Renal cortex interstitium (tissue), 15 donors: ENCODE results near the gene CEACAM19. TPM values are rescaled to one million over a fixed set of nuclear protein-coding genes. Genes with fewer than 3 reads are reported as not detected.
"Not testable (repeated sequence)": the region's sequence is repeated elsewhere in the genome, so short reads cannot be mapped to it uniquely, and the experiment has no call there.

ENCODE experiments used
- DNase-seq, 11 donors: peaks; one replicate each; pipeline ENCODE4 v3.0.0-alpha.2; 2013; ENCODE audit warnings: low read depth in 9 of 11, low spot score in 4 of 11; ENCODE audit errors: extremely low read depth in 1 of 11
- long read RNA-seq, 16 experiments: transcript quantifications; one replicate each; lab custom pipeline, GENCODE V29; 2026
- polyA plus RNA-seq, 3 donors: library from polyadenylated mRNA; unstranded; fragments of 120-200 nt; gene quantifications; one replicate each; pipeline ENCODE4 v1.2.1, GENCODE V29; 2013; ENCODE audit not compliant: insufficient read length in 3 of 3

CEACAM19 gene
- 10 to 100 TPM; 12.3 to 24.0 (median 12.5) TPM for polyA plus RNA-seq
- long read RNA-seq, donor 1: 0 reads
- long read RNA-seq, donor 2: 0 reads
- long read RNA-seq, donor 3, partial matches to known transcripts: 0 of 1 reads
- long read RNA-seq, donor 3, other reads (novel, unspliced or antisense): 0 of 1 reads
- long read RNA-seq, donor 4: 0 reads
- long read RNA-seq, donor 5: 0 reads
- long read RNA-seq, donor 6, partial matches to known transcripts: 0 of 1 reads
- long read RNA-seq, donor 6, other reads (novel, unspliced or antisense): 0 of 1 reads
- long read RNA-seq, donor 7: 0 reads
- long read RNA-seq, donor 8: 0 reads
- long read RNA-seq, donor 9: 0 reads
- long read RNA-seq, donor 10: 0 reads
- long read RNA-seq, donor 11: 0 reads
- long read RNA-seq, donor 12: 0 reads
- long read RNA-seq, donor 13: 0 reads
- long read RNA-seq, donor 14: 0 reads
- long read RNA-seq, donor 15: 0 reads
- long read RNA-seq, donor 16, partial matches to known transcripts: 0 of 1 reads
- long read RNA-seq, donor 16, other reads (novel, unspliced or antisense): 0 of 1 reads

- no peak for DNase-seq
These were observed at the start of gene CEACAM19 for GRCh38 chr19:44671400-44671799. CEACAM19 (plus strand) TSS chr19:44671482; CDS start chr19:44671932, 450 bp downstream.

- DNase-seq: no peak
These were observed 48.2 kb upstream of the CEACAM19 start for GRCh38 chr19:44623080-44623479.

- DNase-seq: no peak
These were observed 47.7 kb upstream of the CEACAM19 start for GRCh38 chr19:44623626-44624025.

GRCh38 chr19:44624840-44625354 is 46.4 kb upstream of the CEACAM19 start:
- DNase-seq: no peak

GRCh38 chr19:44625637-44626036 is 45.6 kb upstream of the CEACAM19 start:
- DNase-seq: not testable (repeated sequence)

- no peak for DNase-seq
These were observed 45.1 kb upstream of the CEACAM19 start for GRCh38 chr19:44626048-44626624.

- DNase-seq: no peak
These were observed 43.7 kb upstream of the CEACAM19 start for GRCh38 chr19:44627631-44628030.

GRCh38 chr19:44628793-44629192 is 42.5 kb upstream of the CEACAM19 start:
- no peak for DNase-seq

GRCh38 chr19:44631611-44632010 is 39.7 kb upstream of the CEACAM19 start:
- not testable (repeated sequence) for DNase-seq

- not testable (repeated sequence) for DNase-seq
These were observed 37.2 kb upstream of the CEACAM19 start for GRCh38 chr19:44634058-44634457.

GRCh38 chr19:44634785-44635184 is 36.5 kb upstream of the CEACAM19 start:
- DNase-seq: no peak

GRCh38 chr19:44635581-44636438 is 35.5 kb upstream of the CEACAM19 start:
- DNase-seq: no peak

GRCh38 chr19:44636439-44637389 is 34.6 kb upstream of the CEACAM19 start:
- DNase-seq: no peak

- DNase-seq: no peak
These were observed 33.9 kb upstream of the CEACAM19 start for GRCh38 chr19:44637390-44637764.

- DNase-seq: no peak
These were observed 30.8 kb upstream of the CEACAM19 start for GRCh38 chr19:44640518-44640917.

- DNase-seq: no peak
These were observed 29.6 kb upstream of the CEACAM19 start for GRCh38 chr19:44641501-44642265.

- no peak for DNase-seq
These were observed 28.9 kb upstream of the CEACAM19 start for GRCh38 chr19:44642377-44642776.
